Measurements from ENCODE around the gene FGFR4. TPM values are rescaled to one million over a fixed set of nuclear protein-coding genes. Genes with fewer than 3 reads are reported as not detected.

FGFR4 gene
- total RNA-seq, 3 donors from 2014 or later: 0.98 to 3.5 (median 2.7) TPM

DNA sequence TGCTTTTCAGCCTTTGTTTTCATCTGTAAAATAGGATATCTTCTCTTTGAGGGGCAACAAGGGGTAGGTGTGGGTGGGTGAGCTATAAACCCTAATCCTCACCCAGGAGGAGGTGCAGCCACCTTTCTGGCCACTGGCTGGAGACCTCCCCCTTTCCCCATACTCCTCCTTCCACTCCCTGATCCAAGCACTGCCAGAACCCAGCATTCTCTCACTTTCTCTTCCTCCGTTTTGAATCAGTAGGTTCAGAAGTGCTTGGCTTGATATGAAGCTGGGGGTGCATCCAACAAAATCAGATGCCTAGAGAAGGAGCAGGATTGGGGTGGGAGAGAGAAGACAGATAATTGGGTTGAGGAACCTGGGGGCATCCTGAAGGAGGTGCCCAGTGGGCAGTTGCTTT, 40.1 kb downstream of the FGFR4 start:
- Mint-ChIP-seq H3K4me3 (no peak overlapping the region), H3K9me3 (no peaks in the 10 kb centered on the region), H3K27me3 (ENCODE audit: low read depth) (no peaks in the 10 kb centered on the region), H3K36me3 (ENCODE audit: insufficient read depth) (no peaks in the 10 kb centered on the region), H3K4me1 (ENCODE audit: low read depth) (peaks cover 26% of the 10 kb centered on the region)
- no peak for ATAC-seq
- no peak for DNase-seq

DNA sequence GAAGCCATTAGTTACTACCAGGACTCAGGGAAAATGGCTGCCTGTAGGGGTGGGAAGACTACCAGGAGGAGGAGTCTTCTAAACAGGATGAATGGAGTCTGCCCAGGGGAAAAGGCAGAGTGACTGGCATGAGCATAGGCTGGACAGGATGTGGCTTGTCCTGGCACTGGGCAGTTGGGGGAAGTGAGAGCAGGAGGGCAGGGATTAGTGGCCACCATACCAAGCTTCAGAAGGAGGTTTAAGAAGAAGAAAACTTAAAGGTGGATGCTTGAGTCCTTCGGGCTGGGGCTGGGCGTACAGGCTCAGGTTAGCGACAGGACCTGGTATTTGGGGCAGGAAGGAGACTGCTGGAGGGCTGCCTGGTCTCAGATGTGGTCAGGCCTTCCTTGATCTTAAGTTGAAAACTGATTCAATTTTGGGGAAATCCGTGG, 41.9 kb downstream of the FGFR4 start:
- Mint-ChIP-seq H3K4me3 (no peak overlapping the region), H3K4me1 (ENCODE audit: low read depth) (peaks cover 26% of the 10 kb centered on the region), H3K36me3 (ENCODE audit: insufficient read depth) (no peaks in the 10 kb centered on the region), H3K9me3 (no peaks in the 10 kb centered on the region), H3K27me3 (ENCODE audit: low read depth) (no peaks in the 10 kb centered on the region)
- ATAC-seq: no peak
- no peak for DNase-seq

DNA sequence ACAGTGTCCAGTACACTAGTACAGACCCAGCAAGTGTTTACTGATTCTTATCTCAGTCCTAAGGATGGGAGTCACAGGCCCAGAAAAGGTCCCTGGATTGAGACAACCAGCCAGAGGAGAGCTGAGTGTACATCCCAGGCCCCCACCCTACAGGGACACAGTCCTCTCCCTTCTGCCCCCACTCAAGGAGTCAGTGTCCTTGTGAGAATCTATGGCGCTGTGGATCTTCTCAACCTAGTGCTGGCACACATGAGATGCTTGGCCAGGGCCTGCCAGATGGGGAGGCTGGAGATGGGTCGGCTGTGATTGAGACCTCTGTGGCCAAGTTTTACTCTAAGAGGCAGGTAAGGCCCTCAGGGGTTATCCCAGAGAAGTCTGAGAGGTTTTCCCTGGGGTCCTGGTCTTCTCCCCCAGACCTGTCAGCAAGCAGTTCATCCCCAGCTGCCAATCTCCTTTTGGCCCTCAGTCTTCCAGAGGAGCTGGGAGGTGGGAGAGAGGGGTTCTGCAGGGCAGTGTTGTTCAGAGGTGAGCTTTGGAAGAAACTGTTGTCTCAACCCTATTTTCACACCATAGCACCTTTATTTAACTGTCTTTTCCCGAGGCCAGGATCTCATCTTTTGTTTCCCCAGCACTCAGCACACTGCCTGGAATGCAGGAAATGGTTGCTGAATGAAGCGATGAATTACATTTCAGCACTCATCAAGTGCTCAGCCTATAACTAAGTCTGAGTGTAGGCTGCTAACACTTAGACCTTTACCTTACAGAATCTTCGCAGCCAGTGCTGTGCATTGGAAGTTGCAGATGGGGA, 43.7 kb downstream of the FGFR4 start:
- DNase-seq: no peak
- Mint-ChIP-seq H3K9me3 (no peaks in the 10 kb centered on the region), H3K27me3 (ENCODE audit: low read depth) (no peaks in the 10 kb centered on the region), H3K4me3 (no peak overlapping the region), H3K4me1 (ENCODE audit: low read depth) (peaks cover 36% of the 10 kb centered on the region), H3K36me3 (ENCODE audit: insufficient read depth) (peaks cover 3% of the 10 kb centered on the region)
- ATAC-seq: no peak

DNA sequence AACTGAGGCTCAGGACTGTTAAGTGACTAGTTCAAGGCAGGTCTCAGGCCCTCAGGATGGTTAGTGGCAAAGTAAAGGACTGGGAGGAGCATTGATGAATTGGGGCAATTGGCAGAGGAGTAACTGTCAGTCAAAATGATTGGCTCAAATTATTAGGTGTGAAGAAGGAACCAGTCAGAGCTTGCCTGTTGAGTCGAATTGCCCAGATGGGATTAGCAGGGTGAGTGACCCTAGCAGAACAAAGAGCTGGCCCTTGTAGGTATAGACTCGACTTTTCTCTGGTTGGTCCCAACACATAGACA, 44.3 kb downstream of the FGFR4 start:
- ATAC-seq (no peak), DNase-seq (no peak)
- Mint-ChIP-seq H3K9me3 (no peaks in the 10 kb centered on the region), H3K4me1 (ENCODE audit: low read depth) (peaks cover 40% of the 10 kb centered on the region), H3K27me3 (ENCODE audit: low read depth) (no peaks in the 10 kb centered on the region), H3K4me3 (no peak overlapping the region), H3K36me3 (ENCODE audit: insufficient read depth) (peaks cover 6% of the 10 kb centered on the region)

DNA sequence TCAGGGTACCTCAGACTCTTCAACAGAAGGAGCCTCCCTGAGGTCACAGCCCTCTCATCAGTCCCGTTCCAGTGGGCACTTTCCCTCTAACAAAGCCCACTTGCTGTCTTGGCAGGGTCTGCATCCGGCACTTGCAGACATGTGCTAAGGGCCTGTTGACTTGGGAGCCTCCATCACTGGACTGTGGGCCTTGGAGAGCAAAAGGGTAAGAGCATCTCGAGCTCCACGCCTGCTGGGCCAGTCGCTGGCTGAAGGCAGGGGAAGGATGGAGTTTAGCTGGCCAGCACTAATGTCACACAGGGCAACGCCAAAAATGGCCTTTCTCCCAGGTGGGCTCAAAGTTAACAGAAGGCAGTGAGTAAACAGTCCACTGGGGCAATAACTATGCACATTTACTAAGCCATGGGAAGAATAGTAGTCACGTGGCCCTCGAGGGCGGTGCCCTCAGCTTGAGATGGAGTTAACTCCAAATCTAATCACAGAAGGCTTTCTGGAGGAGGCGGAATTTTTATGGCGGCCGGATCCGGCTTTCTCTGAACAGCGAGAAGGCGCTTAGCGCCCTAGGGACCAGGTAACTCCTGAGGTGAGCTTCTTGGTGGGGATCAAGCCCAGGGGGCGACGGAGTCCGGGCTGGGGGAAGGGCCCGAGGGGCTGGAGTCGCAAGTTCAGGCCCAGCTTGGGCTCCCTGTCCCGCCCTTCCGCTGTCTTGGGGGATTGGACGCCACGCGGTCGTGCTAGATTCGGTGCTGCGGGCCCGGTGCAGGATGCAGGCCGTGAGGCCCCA, 44.8 kb downstream of the FGFR4 start:
- Mint-ChIP-seq H3K27me3 (ENCODE audit: low read depth) (no peaks in the 10 kb centered on the region), H3K4me1 (ENCODE audit: low read depth) (peaks cover 46% of the 10 kb centered on the region), H3K4me3 (peak overlapping the region; percentile 67), H3K9me3 (no peaks in the 10 kb centered on the region), H3K36me3 (ENCODE audit: insufficient read depth) (peaks cover 6% of the 10 kb centered on the region)
- DNase-seq (no peak), ATAC-seq (no peak)

DNA sequence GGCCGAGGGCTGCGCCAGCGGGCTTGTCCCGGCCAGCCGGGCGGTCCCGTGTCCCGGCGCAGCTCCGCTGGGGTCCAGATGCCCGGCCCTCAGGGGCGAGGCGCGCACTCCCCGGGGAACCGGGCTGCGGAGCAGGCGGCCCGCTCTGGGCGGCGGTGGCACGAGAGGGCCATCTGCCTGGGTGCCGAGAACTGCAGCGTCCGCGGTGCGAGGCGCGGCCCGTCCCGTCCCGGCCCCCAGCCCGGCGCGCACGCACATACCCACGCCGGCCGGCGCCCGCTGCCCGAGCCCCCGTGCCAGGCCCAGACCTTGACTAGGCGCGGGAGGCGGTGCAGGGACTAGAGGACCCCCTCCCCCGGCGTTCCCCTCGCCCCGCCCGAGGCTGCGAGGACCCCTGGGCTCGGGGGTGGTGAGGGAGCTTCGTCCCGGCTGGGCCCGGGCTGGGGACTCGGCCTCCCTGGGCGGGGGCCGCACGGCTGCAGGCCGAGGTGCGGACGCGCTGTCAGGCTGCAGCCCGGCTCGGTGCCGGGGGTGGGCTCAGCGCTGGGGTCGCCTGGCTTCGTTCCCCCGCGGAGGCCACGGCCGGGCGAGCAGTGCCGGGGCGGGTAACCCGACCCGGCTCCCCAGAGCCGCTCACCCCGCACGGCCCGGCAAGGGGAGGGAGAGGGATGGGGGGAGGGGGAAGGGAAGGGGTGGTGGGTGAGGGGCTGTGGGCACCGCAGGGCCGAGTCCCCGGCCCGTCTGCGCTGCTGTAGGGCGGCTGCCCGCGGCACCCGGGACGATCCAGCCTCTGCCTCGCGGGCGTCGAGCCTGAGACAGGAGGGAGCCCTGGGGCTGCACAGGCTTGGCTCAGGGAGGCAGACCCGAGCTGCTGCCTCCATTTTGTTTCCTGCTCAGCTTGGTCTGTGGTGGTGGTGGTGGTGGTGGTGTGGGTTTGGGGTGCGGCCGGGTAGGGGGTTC, 45.7 kb downstream of the FGFR4 start:
- Mint-ChIP-seq H3K36me3 (ENCODE audit: insufficient read depth) (peaks cover 11% of the 10 kb centered on the region), H3K9me3 (no peaks in the 10 kb centered on the region), H3K4me1 (ENCODE audit: low read depth) (peaks cover 55% of the 10 kb centered on the region), H3K4me3 (peak overlapping the region; percentile 50), H3K27me3 (ENCODE audit: low read depth) (no peaks in the 10 kb centered on the region)
- ATAC-seq (peak; percentile 22 to 24), DNase-seq (peak; percentile 20)

DNA sequence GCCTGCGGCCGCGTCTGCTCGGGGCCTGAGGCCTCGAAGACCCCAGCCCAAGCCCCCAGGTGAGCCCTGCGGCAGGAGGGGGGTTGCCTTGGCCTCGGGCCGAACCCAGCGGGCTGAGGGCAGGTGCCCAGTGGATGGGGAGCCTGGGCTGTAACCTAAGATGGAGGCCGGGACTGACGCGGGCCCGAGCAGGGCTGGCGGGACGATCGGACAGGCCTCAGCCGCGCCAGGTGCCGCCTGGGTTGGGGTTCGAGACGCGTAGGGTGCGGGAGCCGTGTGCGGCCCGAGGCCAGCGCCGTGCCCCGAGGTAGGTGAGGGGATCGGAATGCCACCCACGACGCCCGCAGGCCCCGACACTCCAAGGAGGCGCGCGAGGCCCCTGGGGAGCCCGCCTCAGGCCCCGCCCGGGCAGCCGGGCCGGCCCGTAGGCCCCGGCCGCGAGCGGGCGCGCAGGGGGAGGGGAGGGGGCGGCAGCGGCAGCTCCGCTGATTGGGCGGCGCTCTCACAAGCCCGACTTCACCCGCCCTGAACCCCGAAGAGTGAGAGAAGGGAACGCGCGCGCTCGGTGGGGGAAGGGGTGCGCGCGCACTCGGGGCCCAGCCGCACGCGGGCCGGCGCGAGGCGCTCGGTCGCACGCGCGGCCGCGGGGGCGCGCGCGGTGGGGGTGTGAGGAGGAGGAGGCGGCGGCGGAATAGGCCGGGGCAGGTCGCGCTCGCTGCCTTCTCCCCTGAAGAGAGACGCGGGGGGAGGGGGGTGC, 46.6 kb downstream of the FGFR4 start, which contains the start of gene NSD1:
TSS of gene NSD1 (plus strand) at position 678 of the 757 bp plus-strand sequence. CDS start 1,331 bp downstream, outside the sequence.
- DNase-seq (peak; percentile 87), ATAC-seq (peak; percentile 73 to 76)
- Mint-ChIP-seq H3K36me3 (ENCODE audit: insufficient read depth) (peaks cover 11% of the 10 kb centered on the region), H3K27me3 (ENCODE audit: low read depth) (no peaks in the 10 kb centered on the region), H3K4me1 (ENCODE audit: low read depth) (peaks cover 54% of the 10 kb centered on the region), H3K4me3 (peak within 1 kb of the TSS; percentile 87), H3K9me3 (no peaks in the 10 kb centered on the region)

DNA sequence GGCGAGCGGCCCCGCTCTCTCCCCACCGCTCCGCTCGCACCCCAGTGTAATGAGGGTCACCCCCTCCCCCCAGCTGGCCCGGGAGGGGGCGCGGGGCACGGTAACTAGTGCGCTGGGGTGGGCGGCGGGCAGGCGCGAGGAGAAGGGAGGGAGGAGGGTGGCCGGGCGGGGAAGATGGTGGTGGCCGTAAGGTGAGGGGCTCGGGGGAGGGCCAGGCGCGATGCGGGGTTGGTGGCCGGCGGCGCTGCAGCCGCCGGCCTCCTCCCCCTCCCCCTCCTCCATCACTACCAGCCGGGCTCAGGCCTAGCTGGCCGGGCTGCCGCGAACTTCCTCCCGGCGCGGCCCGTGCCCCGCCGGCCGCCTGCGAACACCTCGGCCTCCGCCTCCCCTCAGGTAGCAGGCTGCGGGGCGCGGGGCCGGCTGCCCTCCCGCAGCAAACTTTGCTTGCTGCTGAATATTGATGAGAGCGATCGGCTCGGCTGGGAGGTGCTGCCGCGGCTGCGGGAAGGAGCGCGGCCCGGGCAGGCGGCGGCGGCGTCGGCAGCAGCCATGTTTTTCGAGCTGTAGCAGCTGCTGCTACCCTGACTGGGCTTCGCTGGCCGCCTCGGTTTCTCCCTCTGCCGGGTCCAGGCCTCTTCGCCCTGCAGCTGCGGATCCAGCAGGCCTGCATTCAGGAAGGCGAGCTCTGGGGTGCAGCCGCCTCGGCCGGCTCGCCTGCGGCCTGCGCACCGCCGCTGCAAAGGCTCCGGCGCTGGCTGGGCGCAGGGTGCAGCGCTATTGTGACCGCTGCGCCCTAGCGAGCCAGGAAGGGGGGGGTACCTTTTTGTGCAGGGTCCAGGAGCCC, 47.4 kb downstream of the FGFR4 start:
- H3K4me1 Mint-ChIP-seq (ENCODE audit: low read depth): peaks cover 46% of the 10 kb centered on the region
- peak; percentile 32 to 37 for ATAC-seq
- H3K36me3 Mint-ChIP-seq (ENCODE audit: insufficient read depth): peaks cover 11% of the 10 kb centered on the region

DNA sequence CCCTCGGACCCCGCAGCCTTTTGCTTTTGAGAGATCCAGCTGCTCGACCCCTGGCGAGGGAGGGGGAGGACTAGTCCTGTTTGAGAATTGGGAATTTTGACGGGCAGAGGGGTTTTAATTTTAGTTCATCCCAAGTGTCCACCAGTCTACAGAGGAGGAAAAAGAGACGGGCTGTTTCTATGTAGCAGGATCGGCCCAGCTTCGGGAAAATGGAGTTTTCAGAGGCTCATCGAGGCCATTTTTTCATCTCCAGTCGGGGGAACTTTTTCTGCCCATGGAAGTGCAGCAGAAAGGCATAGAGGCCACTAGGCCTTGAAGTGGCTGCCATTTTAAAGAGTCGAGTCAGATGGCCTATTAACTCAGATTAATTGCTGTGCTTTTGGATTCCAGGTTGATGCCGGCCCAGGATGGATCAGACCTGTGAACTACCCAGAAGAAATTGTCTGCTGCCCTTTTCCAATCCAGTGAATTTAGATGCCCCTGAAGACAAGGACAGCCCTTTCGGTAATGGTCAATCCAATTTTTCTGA, 48.0 kb downstream of the FGFR4 start:
- Mint-ChIP-seq H3K9me3 (no peaks in the 10 kb centered on the region), H3K36me3 (ENCODE audit: insufficient read depth) (peaks cover 11% of the 10 kb centered on the region), H3K4me3 (peak overlapping the region; percentile 87), H3K4me1 (ENCODE audit: low read depth) (peaks cover 42% of the 10 kb centered on the region), H3K27me3 (ENCODE audit: low read depth) (no peaks in the 10 kb centered on the region)
- ATAC-seq (no peak), DNase-seq (no peak)

More for the DNA sequence above, 47.4 kb downstream of the FGFR4 start:
- Mint-ChIP-seq H3K9me3 (no peaks in the 10 kb centered on the region), H3K4me3 (peak overlapping the region; percentile 87), H3K27me3 (ENCODE audit: low read depth) (no peaks in the 10 kb centered on the region)
- peak; percentile 20 for DNase-seq

DNA sequence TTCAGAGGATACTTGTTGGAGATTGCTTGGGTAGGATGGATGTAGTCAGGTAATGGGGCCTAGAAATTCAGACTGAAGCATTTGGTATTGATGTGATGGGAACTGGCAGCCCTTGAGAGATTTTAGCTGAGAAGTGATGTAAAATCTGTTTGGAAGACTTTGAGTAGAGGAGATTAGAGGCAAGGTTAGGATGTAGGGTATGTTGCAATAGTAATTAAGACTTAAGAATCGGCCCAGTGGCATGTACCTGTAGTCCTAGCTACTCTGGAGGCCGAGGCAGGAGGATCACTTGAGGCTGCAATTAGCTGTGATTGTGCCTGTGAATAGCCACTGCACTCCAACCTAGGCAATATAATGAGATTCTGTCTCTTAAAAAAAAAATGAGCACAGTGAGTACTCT, 53.6 kb downstream of the FGFR4 start:
- Mint-ChIP-seq H3K9me3 (no peaks in the 10 kb centered on the region), H3K27me3 (ENCODE audit: low read depth) (no peaks in the 10 kb centered on the region), H3K4me3 (no peak overlapping the region), H3K4me1 (ENCODE audit: low read depth) (peaks cover 52% of the 10 kb centered on the region), H3K36me3 (ENCODE audit: insufficient read depth) (peaks cover 23% of the 10 kb centered on the region)
- DNase-seq (no peak), ATAC-seq (no peak)

DNA sequence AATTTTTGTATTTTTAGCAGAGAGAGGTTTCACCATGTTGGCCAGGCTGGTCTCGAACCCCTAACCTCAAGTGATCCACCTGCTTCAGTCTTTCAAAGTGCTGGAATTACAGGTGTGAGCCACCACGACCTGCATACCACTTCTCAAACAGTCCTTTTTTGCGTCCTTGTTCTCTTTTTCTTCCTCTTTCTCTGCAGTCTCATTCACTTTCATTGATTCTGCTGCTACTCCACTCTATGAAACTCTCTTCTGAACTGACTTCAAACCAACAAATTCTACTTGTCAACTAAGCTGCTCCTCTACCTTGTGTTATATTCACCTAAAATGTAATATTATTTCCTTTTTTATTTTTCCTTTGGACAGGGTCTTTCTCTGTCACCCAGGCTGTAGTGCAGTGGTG, 54.8 kb downstream of the FGFR4 start:
- no peak for DNase-seq
- H3K4me3 Mint-ChIP-seq: no peak overlapping the region
- peaks cover 18% of the 10 kb centered on the region for H3K36me3 Mint-ChIP-seq (ENCODE audit: insufficient read depth)
- no peaks in the 10 kb centered on the region for H3K27me3 Mint-ChIP-seq (ENCODE audit: low read depth)
- no peaks in the 10 kb centered on the region for H3K9me3 Mint-ChIP-seq
- peaks cover 42% of the 10 kb centered on the region for H3K4me1 Mint-ChIP-seq (ENCODE audit: low read depth)
- ATAC-seq: no peak

DNA sequence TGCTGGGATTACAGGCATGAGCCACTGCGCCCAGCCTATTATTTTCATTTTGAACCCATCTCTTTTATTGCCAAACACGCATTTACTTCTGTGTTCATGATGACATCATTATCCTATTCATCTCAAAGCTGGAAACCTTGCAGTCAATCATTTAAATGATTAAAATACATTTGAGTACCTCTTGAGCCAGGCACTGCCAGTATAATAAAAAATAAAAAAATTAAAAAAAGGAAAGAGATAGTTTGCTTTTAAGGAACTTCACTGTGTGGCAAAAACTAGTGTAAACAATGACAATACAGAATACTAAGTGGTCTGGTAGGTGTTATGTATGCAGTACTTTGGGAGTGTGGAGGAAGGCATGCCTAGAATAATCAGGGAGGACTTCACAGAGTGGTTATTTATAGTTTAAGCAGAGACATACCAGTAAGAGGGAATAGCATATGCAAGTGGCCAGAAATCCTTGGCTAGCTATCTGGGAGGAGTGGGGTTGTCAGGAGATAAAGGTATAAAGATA, 55.4 kb downstream of the FGFR4 start:
- ATAC-seq (no peak), DNase-seq (no peak)
- H3K36me3 Mint-ChIP-seq (ENCODE audit: insufficient read depth): peaks cover 16% of the 10 kb centered on the region
- H3K4me1 Mint-ChIP-seq (ENCODE audit: low read depth): peaks cover 36% of the 10 kb centered on the region
- H3K9me3 Mint-ChIP-seq: no peaks in the 10 kb centered on the region
- no peak overlapping the region for H3K4me3 Mint-ChIP-seq
- H3K27me3 Mint-ChIP-seq (ENCODE audit: low read depth): no peaks in the 10 kb centered on the region

Data from activated T-cell treated with anti-CD3 and anti-CD28 coated beads, Interleukin-2, amount 50 U/mL, for 4 hours (primary cell).